ENCODE results near the gene VCY1B.
"Not testable (repeated sequence)": the region's sequence is repeated elsewhere in the genome, so short reads cannot be mapped to it uniquely, and the experiment has no call there.

The VCY1B gene

DNA sequence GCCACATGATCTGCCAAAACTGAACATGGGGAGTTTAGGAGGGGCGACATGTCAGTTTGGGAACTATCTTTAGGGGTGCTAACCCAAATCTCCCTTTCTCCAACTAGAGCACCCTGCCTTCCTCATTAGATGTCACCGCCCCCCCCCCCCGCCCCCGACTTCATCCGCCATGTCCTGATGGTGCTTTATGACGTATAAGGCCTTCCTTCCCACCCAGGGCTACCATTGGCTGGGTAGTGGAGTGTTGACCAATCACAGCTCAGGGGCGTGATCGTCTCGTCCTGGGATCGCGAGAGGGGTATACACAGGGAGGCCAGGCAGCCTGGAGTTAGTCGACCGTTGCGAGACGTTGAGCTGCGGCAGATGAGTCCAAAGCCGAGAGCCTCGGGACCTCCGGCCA lies at the start of gene VCY1B:
Gene VCY1B, plus strand, starts transcription at position 301 of the 400 bp plus-strand sequence. Its CDS starts 63 bp downstream, at position 364.
- H3K9me3 ChIP-seq (ENCODE audit: control insufficient read depth, insufficient read depth, low read depth, low read length); CTCF ChIA-PET; H3K4me3 ChIP-seq (ENCODE audit: low read depth, low read length); H3K27ac ChIP-seq (ENCODE audit: extremely low read depth, low read depth, low read length); H3K4me1 ChIP-seq (ENCODE audit: control insufficient read depth, insufficient read depth, low read length); H3K36me3 ChIP-seq (ENCODE audit: control insufficient read depth in 2 of 2, insufficient read depth in 1 of 2, low read length in 2 of 2); POLR2A ChIA-PET: not testable (repeated sequence)

DNA sequence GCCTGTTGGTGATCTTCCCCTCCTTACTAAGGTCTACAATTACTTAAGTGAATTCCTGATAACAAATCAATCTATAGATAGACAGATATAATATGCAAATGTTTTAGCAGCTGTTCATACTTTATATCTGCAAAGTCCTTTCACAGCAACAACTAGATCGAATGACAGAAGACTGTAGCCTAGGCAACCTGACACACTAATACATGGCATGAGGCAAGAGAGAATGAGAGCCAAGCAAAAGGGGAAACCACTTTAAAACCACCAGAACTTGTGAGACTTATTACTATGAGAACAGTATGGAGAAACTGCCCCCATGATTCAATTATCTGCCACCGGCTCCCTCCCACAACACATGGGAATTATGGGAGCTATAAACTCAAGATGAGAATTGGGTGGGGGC lies 44.1 kb upstream of the VCY1B start:
- CTCF ChIA-PET; H3K36me3 ChIP-seq (ENCODE audit: control insufficient read depth in 2 of 2, insufficient read depth in 1 of 2, low read length in 2 of 2); H3K9me3 ChIP-seq (ENCODE audit: control insufficient read depth, insufficient read depth, low read depth, low read length); H3K4me3 ChIP-seq (ENCODE audit: low read depth, low read length); POLR2A ChIA-PET; H3K4me1 ChIP-seq (ENCODE audit: control insufficient read depth, insufficient read depth, low read length); H3K27ac ChIP-seq (ENCODE audit: extremely low read depth, low read depth, low read length): not testable (repeated sequence)

DNA sequence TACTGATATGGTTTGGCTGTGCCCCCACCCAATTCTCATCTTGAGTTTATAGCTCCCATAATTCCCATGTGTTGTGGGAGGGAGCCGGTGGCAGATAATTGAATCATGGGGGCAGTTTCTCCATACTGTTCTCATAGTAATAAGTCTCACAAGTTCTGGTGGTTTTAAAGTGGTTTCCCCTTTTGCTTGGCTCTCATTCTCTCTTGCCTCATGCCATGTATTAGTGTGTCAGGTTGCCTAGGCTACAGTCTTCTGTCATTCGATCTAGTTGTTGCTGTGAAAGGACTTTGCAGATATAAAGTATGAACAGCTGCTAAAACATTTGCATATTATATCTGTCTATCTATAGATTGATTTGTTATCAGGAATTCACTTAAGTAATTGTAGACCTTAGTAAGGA lies 25.6 kb upstream of the VCY1B start:
- H3K27ac ChIP-seq (ENCODE audit: extremely low read depth, low read depth, low read length); CTCF ChIA-PET; H3K4me3 ChIP-seq (ENCODE audit: low read depth, low read length); H3K9me3 ChIP-seq (ENCODE audit: control insufficient read depth, insufficient read depth, low read depth, low read length); POLR2A ChIA-PET; H3K4me1 ChIP-seq (ENCODE audit: control insufficient read depth, insufficient read depth, low read length); H3K36me3 ChIP-seq (ENCODE audit: control insufficient read depth in 2 of 2, insufficient read depth in 1 of 2, low read length in 2 of 2): not testable (repeated sequence)

DNA sequence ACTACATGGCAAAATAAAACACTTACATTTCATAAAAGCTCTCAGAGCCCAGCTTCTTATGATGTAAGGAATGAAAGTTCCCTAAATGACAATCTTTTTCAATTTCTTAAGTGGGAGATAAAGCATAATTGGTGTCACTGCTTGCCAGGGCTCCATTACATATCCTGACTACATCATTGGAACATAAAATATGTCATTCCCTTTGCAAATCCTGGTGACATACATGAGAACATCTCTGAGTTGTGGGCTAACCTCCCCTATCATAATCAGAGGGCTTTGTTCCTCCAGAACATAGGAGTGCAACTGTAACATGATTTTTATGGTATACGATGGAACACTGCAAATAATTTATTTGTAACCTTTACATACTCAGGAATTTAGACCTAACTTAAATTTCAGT lies 29.9 kb downstream of the VCY1B start:
- TF ChIP-seq ZFP69B (tag by site-specific recombination; IDR thresholded peaks at IDR 0.05) (no peak), ZNF707 (tag by site-specific recombination; IDR thresholded peaks at IDR 0.05) (no peak)
- POLR2A ChIA-PET, result no interaction called here
- H3K36me3 ChIP-seq (ENCODE audit: control insufficient read depth in 2 of 2, insufficient read depth in 1 of 2, low read length in 2 of 2), result no peaks in the 10 kb centered on the region
- no peak overlapping the region for H3K4me3 ChIP-seq (ENCODE audit: low read depth, low read length)
- no peaks in the 10 kb centered on the region for H3K4me1 ChIP-seq (ENCODE audit: control insufficient read depth, insufficient read depth, low read length)
- CTCF ChIA-PET, result no interaction called here
- no peak overlapping the region for H3K27ac ChIP-seq (ENCODE audit: extremely low read depth, low read depth, low read length)
- no peaks in the 10 kb centered on the region for H3K9me3 ChIP-seq (ENCODE audit: control insufficient read depth, insufficient read depth, low read depth, low read length)

Data from HEK293 (cell line).